RWPE2 (cell line): ENCODE measurements around the gene CAMK1G.

ENCODE experiments used
- ATAC-seq: fragments of 200-7000 bp; cut with Tn5 transposase; 3 replicates; pipeline ENCODE4 v1.9.1; 2021; ENCODE audit warnings: low read depth
- DNase-seq: peaks from one replicate; pipeline ENCODE4 v3.0.0-alpha.2; 2020; ENCODE audit warnings: low spot score
- H3K27ac ChIP-seq: fragments of 450-650 bp; 2 replicates; pipeline ENCODE4 v1.5.1; 2017; ENCODE audit warnings: mild to moderate bottlenecking; ENCODE audit not compliant: poor library complexity, severe bottlenecking
- H3K27me3 ChIP-seq: fragments of 250-450 bp; sonication (Bioruptor Pico); 2 replicates; pipeline ENCODE4 v1.5.1; 2021; ENCODE audit warnings: mild to moderate bottlenecking, moderate library complexity; ENCODE audit not compliant: insufficient read depth, poor library complexity, severe bottlenecking
- H3K36me3 ChIP-seq: fragments of 250-450 bp; sonication (Bioruptor Pico); 2 replicates; pipeline ENCODE4 v1.5.1; 2020; ENCODE audit warnings: low read depth, mild to moderate bottlenecking, moderate library complexity
- H3K4me1 ChIP-seq: fragments of 250-450 bp; sonication (Bioruptor Pico); 2 replicates; pipeline ENCODE4 v1.5.1; 2021; ENCODE audit warnings: mild to moderate bottlenecking, moderate library complexity; ENCODE audit not compliant: insufficient read depth, poor library complexity, severe bottlenecking
- H3K4me3 ChIP-seq: fragments of 250-450 bp; sonication (Bioruptor Pico); 2 replicates; pipeline ENCODE4 v1.5.1; 2021; ENCODE audit warnings: mild to moderate bottlenecking, moderate library complexity; ENCODE audit not compliant: severe bottlenecking
- H3K9me3 ChIP-seq: fragments of 250-450 bp; sonication (Bioruptor Pico); 2 replicates; pipeline ENCODE4 v1.5.1; 2021; ENCODE audit warnings: mild to moderate bottlenecking, moderate library complexity; ENCODE audit not compliant: severe bottlenecking
- CTCF ChIP-seq: fragments of 450-650 bp; IDR thresholded peaks from one replicate; pipeline ENCODE4 v1.5.1; 2017; ENCODE audit warnings: mild to moderate bottlenecking, moderate library complexity; ENCODE audit not compliant: poor library complexity, severe bottlenecking

CAMK1G gene

GRCh38 chr1:209583408-209583807 lies at the start of gene CAMK1G:
TSS of gene CAMK1G (plus strand) at chr1:209583714. CDS start at chr1:209594984, 11,270 bp downstream.
- Histone ChIP-seq H3K27me3 (no peaks in the 10 kb centered on the region), H3K4me3 (no peak within 1 kb of the TSS), H3K36me3 (no peaks in the 10 kb centered on the region), H3K4me1 (no peaks in the 10 kb centered on the region), H3K27ac (no peak within 1 kb of the TSS), H3K9me3 (no peaks in the 10 kb centered on the region)
- ATAC-seq, result no peak
- no peak for DNase-seq
- no peak for TF ChIP-seq CTCF

DNA sequence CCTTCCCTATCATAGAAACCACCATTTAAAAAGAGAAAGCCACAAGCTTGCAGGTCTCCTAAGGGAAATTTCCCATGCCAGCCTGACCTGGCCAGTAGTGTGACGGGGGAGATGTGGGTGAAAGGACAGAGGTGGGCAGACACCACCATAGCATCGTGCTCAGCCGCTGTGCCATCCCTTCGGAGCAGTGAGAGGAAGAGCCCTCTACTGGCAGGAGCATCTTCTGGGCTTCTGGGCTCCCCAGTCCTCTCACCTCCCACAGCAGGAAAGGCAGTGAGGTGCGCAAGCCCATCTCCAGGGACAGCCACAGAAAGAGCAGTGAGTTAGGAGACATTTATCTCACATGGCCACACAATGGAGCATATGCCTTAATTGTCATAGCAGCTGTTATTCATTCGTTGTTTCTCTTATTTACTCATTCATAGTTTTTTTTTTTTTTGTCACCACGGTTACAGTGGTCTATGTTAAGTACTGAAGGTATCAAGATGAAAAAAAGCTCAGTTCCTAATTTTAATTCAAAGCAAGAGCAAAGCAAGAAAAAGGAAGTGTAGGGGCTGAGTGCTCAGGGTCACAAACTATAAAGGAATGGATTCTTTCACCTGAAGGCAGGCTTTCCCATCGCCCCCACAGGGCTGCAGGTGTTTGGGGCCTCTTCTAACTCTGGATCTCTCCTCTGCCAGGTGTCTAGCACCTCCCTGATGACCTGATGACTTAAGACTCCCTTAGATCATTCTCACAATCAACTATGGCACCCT lies 48.8 kb upstream of the CAMK1G start:
- Histone ChIP-seq H3K4me1 (peaks cover 9% of the 10 kb centered on the region), H3K9me3 (no peaks in the 10 kb centered on the region), H3K27me3 (no peaks in the 10 kb centered on the region), H3K36me3 (no peaks in the 10 kb centered on the region), H3K27ac (no peak overlapping the region), H3K4me3 (no peak overlapping the region)
- TF ChIP-seq CTCF, result no peak
- DNase-seq (no peak), ATAC-seq (no peak)

GRCh38 chr1:209536843-209537242 lies 46.7 kb upstream of the CAMK1G start:
- ATAC-seq, result no peak
- Histone ChIP-seq H3K4me1 (no peaks in the 10 kb centered on the region), H3K9me3 (no peaks in the 10 kb centered on the region), H3K27ac (no peak overlapping the region), H3K4me3 (no peak overlapping the region), H3K36me3 (no peaks in the 10 kb centered on the region), H3K27me3 (no peaks in the 10 kb centered on the region)
- TF ChIP-seq CTCF, result no peak
- DNase-seq, result no peak

DNA sequence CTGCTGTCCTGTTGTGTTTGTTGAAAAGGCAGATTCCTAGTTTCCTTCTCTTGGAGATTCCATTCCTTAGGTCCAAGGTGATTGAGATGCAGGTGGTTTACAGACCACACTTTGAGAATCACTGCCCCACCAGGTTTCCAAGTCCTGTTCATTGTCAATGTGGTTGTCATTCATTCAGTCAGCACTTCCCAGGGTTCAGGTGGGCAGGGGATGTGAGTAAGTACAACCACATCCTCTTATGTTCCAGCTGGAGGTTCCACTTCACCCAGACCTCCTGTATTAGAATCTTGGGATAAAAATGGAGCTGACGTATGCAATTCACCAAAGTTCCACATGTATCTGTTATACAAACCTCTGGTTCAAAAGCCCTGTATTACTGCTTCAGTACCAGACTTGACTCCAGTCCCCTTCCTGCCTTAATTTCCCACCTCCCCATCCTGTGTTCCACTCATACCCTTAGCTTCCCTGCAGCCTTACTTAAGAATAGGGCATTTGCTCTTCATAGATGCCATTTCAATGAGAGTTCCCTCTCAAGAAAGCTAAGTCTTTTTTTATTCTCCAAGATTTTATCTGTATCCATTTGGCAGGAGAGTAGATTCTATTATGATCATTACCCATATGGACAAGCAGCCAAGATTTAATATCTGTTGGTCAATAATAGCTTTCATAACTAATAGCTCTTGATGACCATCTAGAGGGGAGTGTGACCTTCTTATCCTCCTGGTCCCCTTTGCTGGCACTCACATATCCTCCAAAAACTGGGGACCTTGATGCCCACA lies 46.0 kb upstream of the CAMK1G start:
- Histone ChIP-seq H3K27ac (no peak overlapping the region), H3K36me3 (no peaks in the 10 kb centered on the region), H3K27me3 (no peaks in the 10 kb centered on the region), H3K4me3 (no peak overlapping the region), H3K9me3 (no peaks in the 10 kb centered on the region), H3K4me1 (peaks cover 4% of the 10 kb centered on the region)
- no peak for TF ChIP-seq CTCF
- ATAC-seq (no peak), DNase-seq (no peak)
